D721Med (cell line): ENCODE results near the gene HMGXB4.

Experiments used
- DNase-seq: peaks from one replicate; pipeline ENCODE4 v3.0.0; 2011; ENCODE audit warnings: low spot score; ENCODE audit not compliant: insufficient read length
- FAIRE-seq: peaks from 2 replicates; lab custom pipeline; 2011; peaks lifted over from hg19 to GRCh38; lab: Jason Lieb, UNC
- TF ChIP-seq, protein P1 (sequence below): IDR thresholded peaks from 2 replicates; pipeline ENCODE4 v1.5.1; 2012; ENCODE audit warnings: mild to moderate bottlenecking, control low read depth; ENCODE audit not compliant: insufficient read depth; ENCODE audit errors: missing control alignments

Gene HMGXB4

DNA sequence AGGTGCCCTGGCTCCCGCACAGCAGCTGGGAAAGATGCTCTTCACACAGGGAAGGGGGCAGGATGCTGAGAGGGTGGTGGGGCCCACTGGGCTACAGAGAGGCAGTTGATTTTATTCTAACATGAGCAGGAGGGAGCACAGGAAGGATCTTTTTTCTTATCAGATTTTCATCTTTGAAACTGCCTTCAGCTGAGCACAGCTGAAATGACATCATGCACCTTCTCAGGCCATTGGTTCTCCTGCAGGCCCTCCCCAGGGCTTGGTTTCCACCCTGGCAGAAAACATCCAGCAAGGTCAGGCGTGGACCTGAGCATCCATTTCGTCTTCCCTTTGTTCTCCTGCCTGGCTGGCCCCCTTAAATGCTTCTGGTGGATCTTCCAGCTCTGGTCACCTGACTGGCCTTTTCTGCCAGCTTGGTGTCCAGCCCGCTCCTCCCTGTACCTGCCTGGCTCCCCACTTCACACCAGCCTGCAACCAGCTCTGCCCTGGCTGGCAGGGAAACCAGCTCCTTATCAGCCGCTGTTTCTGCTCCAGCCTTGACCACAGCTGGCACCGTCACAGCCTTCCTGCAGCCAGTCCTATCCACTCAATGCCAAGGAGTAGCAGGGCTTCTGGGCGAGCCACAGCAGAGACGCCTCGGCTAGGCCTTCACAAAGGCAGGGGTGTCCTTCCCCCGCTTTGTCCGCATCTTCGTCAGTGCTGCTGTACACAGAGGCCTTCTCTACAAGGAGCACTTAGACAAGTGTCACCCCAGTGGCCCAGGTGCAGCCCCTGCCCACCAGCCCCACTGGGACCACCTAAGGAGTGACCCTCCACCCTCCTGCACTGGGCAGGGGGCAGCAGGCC is 78.9 kb downstream of the HMGXB4 start:
- FAIRE-seq: no peak
- DNase-seq: no peak
- TF ChIP-seq, protein P1, sequence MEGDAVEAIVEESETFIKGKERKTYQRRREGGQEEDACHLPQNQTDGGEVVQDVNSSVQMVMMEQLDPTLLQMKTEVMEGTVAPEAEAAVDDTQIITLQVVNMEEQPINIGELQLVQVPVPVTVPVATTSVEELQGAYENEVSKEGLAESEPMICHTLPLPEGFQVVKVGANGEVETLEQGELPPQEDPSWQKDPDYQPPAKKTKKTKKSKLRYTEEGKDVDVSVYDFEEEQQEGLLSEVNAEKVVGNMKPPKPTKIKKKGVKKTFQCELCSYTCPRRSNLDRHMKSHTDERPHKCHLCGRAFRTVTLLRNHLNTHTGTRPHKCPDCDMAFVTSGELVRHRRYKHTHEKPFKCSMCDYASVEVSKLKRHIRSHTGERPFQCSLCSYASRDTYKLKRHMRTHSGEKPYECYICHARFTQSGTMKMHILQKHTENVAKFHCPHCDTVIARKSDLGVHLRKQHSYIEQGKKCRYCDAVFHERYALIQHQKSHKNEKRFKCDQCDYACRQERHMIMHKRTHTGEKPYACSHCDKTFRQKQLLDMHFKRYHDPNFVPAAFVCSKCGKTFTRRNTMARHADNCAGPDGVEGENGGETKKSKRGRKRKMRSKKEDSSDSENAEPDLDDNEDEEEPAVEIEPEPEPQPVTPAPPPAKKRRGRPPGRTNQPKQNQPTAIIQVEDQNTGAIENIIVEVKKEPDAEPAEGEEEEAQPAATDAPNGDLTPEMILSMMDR: no peak

DNA sequence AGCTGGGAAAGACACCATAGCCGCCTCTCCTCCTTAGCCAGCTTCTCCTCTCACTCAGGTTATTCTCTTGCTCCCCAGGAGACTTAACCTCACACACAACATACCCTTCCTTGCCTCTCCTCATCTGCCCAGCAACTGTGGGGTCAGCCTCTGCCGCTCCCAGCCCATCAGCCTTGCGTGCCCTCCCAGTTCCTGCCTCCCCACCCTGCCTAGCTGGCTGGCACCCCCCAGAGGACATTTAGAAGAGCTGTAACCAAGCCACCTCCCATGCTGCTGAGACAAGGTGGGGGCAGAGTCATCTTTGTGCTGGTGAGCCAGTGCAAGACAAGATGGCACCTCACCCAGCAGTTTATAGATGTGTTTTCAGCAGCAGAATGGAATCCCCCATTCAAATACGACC is 80.6 kb downstream of the HMGXB4 start:
- FAIRE-seq: no peak
- DNase-seq: no peak
- TF ChIP-seq, protein P1: no peak

DNA sequence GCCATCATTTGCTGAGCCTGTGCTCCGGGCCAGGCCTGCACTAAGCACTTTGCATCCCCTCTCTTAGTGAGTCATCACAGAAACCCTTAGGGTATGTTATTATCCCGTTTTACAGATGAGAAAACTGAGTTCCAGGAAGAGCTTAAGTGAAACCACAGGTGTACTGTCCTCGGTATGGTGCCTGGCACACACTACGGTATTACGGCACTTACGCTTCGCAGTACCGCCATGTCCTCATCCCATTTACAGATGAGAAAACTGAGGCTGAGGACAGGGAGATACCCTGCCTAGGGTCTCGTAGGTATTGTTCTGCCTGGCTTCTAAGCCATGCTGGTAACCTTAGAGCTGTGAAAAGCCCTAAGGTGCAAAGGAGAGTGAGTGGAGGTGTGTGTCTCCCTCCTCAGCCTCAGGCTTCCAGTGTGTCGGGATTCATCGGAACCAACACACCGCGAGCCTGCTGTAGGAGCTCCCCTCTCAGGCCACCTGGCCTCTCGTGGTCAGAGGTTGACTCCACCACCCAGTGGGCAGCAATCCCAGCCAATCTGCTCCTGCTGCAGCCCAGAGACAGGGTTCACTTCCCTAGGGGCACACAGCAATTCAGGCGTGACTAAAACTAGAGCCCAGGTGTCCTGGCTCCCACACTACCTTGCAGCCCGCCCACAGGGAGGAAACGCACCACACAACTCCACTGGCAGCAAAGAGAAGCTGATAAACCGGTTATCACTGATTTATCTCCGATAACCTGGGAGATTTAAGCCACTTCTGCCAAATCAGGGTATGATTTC is 84.0 kb downstream of the HMGXB4 start:
- FAIRE-seq (no peak), DNase-seq (no peak)
- TF ChIP-seq, protein P1: no peak

DNA sequence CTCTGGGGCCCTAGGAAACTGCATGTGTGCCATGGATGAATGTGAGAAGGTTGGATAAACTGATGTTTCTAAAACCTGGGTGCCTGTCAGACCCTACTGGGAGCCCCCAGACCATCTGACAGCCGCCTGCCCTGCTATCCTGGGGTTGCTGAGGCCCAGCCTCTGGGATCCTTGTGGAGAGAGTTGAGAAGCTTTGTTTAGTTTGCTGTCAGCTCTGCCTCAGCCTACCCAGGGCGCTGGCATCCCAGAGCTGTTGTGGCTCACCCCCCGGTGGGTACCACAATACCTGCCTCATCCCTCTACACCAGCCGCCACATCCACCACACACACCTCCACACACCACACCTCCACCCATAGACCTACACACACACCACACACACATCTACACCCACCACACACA is 85.1 kb downstream of the HMGXB4 start:
- TF ChIP-seq, protein P1: no peak
- DNase-seq: no peak
- no peak for FAIRE-seq

DNA sequence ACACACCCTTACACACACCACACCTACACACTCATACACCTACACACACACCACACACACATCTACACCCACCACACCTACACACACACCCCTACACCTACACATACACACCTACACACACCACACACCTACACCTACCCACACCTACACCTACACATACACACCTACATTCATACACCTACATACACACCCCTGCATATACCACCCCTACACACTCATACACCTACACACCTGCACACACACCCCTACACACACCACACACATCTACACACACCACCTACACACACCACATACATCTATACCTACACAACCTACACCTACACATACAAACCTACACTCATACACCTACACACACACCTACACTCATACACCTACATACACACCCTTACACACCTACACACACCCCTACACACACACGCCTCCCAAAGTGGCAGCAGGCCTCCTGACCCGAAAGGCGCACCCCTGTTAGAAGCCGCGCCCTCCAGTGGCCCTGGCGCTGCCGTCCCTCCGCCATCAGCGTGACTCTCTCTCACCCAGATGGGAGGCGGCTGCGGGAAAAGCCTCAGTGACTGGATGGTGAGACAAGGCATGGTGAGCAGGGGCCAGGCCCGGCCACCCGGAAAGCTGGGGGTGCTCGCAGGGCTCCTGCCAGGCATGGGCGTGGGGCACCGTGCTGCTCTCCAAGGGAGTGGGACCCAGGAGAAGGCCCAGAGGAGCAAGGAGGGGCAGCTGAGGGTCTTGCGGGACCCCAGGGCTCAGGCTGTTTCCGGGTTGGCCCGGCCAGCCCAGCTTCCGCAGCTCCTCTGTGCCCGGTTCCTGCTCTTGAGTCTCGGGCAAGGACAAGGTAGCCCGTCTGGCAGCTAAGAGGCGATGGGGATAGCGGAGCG is 86.6 kb downstream of the HMGXB4 start:
- TF ChIP-seq, protein P1: no peak
- no peak for FAIRE-seq
- no peak for DNase-seq

DNA sequence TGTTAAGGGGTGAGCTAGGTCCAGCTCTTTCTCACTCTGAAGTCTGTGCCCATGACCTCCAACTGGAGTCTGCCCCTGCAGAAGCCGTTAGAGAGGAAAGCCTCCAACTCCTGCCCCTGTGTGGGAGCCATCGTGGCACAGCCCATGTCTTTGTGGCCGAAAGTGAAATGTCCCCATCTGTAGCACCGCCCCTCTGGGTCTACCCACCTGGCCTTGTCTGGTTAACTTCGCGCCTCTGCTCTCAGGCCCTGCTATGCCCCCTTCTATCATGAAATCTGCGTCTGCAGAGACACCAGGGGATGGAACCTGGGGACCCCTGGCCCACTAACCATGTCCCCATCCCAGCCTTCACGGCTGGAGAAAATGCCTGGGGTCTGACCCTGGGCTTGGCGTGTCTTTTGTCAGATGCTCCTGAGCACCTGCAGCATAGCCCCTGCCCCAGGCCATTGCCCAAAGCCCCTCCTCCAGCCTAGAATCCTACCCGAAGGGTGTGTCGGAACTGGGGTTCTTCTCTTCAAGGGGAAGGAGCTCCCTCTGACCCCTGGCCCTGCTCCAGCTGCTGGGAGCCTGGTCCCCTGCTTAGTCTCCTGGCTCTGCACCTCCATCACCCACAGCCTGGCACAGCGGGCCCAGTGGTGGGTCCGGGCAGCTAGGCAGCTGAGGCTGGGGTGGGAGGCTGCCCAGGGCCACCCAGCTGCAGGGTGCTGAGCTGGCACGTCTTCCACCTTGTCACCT is 87.8 kb downstream of the HMGXB4 start:
- TF ChIP-seq, protein P1: no peak
- DNase-seq (no peak), FAIRE-seq (no peak)
